Esophagus muscularis mucosa (tissue), 3 donors: ENCODE data around the gene CAMKK2.

Source experiments
- POLR2A ChIP-seq: fragments of 450-650 bp; IDR thresholded peaks from one replicate; pipeline ENCODE4 v1.6.1; 2017; ENCODE audit warnings: antibody characterized with exemption, moderate library complexity, mild to moderate bottlenecking, low read depth
- POLR2AphosphoS5 ChIP-seq, 2 donors: sonication (generic); formaldehyde crosslinking; IDR thresholded peaks; one replicate each; pipeline ENCODE4 v1.6.1; 2017; ENCODE audit warnings: antibody characterized with exemption in 2 of 2
- TF ChIP-seq, protein P1 (sequence below), 3 experiments: fragments of 200-600 bp in 2 of 3; fragments of 450-650 bp in 1 of 3; sonication (generic) in 2 of 3; IDR thresholded peaks; one replicate each; pipeline ENCODE4 v1.5.1; 2017 to 2019; ENCODE audit warnings: antibody characterized with exemption in 3 of 3, mild to moderate bottlenecking in 2 of 3, moderate library complexity in 1 of 3

GRCh38 chr12:121252712-121253345 lies 43.7 kb downstream of the CAMKK2 start:
- TF ChIP-seq, protein P1, sequence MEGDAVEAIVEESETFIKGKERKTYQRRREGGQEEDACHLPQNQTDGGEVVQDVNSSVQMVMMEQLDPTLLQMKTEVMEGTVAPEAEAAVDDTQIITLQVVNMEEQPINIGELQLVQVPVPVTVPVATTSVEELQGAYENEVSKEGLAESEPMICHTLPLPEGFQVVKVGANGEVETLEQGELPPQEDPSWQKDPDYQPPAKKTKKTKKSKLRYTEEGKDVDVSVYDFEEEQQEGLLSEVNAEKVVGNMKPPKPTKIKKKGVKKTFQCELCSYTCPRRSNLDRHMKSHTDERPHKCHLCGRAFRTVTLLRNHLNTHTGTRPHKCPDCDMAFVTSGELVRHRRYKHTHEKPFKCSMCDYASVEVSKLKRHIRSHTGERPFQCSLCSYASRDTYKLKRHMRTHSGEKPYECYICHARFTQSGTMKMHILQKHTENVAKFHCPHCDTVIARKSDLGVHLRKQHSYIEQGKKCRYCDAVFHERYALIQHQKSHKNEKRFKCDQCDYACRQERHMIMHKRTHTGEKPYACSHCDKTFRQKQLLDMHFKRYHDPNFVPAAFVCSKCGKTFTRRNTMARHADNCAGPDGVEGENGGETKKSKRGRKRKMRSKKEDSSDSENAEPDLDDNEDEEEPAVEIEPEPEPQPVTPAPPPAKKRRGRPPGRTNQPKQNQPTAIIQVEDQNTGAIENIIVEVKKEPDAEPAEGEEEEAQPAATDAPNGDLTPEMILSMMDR (IDR thresholded peaks at IDR 0.05) = no peak
- no peak for TF ChIP-seq POLR2AphosphoS5 (IDR thresholded peaks at IDR 0.05)
- no peak for TF ChIP-seq POLR2A
